A673 (cell line): Measurements from ENCODE around the gene SH3GL2.

Experiments
- CTCF ChIP-seq: fragments of 300-800, 200-600 bp; sonication (generic); conservative IDR thresholded peaks from 2 replicates; pipeline ENCODE4 v1.5.1; 2017; ENCODE audit warnings: low read depth, mild to moderate bottlenecking, antibody characterized with exemption, low read length, moderate library complexity, mixed read lengths
- EZH2 ChIP-seq: fragments of 200-600 bp; sonication (generic); IDR thresholded peaks from 2 replicates; pipeline ENCODE4 v1.6.1; 2017; ENCODE audit warnings: borderline replicate concordance, low read depth, mild to moderate bottlenecking, mixed read lengths, antibody characterized with exemption, low read length; ENCODE audit not compliant: poor library complexity, severe bottlenecking

GRCh38 chr9:17588395-17588794 lies 9.5 kb downstream of the SH3GL2 start:
- no peak for TF ChIP-seq CTCF
- TF ChIP-seq EZH2 = no peak
